Measurements from ENCODE around the gene MELTF.

DNA sequence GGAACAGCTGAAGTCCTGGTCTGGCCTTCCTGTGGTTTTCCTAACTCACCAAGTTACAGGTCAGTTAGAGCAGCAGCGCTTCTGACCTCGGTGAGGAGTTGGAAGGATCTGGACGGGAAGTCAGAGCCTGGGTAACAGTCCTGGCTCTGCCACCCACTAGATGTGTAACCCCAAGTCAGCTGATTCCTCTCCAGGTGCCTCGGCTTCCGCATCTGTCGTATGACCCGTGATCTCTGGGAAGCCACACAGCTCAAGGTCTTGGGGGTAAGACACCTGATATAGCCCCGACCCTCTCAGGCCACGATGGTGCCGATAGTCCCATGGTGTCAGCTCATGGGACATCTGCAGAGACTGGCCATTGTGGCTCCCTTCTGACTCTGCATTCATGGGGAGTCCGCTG, 52.7 kb downstream of the MELTF start:
- TF ChIP-seq ZNF384 (IDR thresholded peaks at IDR 0.05) (no peak), TARDBP (IDR thresholded peaks at IDR 0.05) (no peak)
- TF ChIP-seq, protein P1, sequence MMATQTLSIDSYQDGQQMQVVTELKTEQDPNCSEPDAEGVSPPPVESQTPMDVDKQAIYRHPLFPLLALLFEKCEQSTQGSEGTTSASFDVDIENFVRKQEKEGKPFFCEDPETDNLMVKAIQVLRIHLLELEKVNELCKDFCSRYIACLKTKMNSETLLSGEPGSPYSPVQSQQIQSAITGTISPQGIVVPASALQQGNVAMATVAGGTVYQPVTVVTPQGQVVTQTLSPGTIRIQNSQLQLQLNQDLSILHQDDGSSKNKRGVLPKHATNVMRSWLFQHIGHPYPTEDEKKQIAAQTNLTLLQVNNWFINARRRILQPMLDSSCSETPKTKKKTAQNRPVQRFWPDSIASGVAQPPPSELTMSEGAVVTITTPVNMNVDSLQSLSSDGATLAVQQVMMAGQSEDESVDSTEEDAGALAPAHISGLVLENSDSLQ (IDR thresholded peaks at IDR 0.05) = no peak
